ENCODE results near the gene HNRNPDL.
"Not testable (repeated sequence)": the region's sequence is repeated elsewhere in the genome, so short reads cannot be mapped to it uniquely, and the experiment has no call there.

Gene HNRNPDL

GRCh38 chr4:82401600-82401999, 28.7 kb downstream of the HNRNPDL start:
- CTCF ChIA-PET, result no interaction called here

DNA sequence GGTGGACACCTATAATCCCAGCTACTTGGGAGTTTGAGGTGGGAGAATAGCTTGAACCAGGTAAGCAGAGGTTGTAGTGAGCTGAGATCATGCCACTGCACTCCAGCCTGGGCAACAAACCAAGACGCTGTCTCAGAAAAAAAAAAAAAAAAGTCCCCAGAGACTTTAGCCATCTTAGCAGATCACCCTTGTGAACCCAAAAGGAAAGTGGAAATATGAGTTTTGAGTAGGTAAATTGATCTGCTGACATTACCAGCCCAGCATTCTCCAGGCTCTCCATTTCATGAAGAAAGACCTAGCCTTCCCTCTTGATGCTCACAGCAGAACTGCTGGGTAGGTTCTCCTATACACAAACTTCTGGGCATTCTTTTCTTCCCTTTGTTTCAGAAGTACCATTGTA, 32.0 kb downstream of the HNRNPDL start:
- no peak for DNase-seq (ENCODE audit: extremely low spot score)
- CTCF ChIA-PET, result interaction anchor here (1.0 to 1.7 kb wide), 4 partner anchors 10 to 31 kb away, joined by 3 to 6 read pairs (median 3); no protein-coding TSS in a partner anchor
- POLR2A ChIA-PET, result interaction anchor here (0.6 kb wide), 1 partner anchor 12 kb away, joined by 5 read pairs; no protein-coding TSS in a partner anchor
- no peak for TF ChIP-seq CTCF (IDR thresholded peaks at IDR 0.05; ENCODE audit: control extremely low read depth, extremely low read depth, low read depth, missing control alignments)

More at GRCh38 chr4:82401600-82401999, 28.7 kb downstream of the HNRNPDL start:
- TF ChIP-seq CTCF (IDR thresholded peaks at IDR 0.05; ENCODE audit: control extremely low read depth, extremely low read depth, low read depth, missing control alignments), result no peak
- DNase-seq (ENCODE audit: extremely low spot score), result no peak
- POLR2A ChIA-PET, result no interaction called here

- ChIA-PET CTCF (interaction anchor here (0.9 to 1.7 kb wide), 5 partner anchors 9 to 32 kb away, joined by 3 to 6 read pairs (median 3); no protein-coding TSS in a partner anchor), POLR2A (interaction anchor here (0.6 to 0.7 kb wide), 4 partner anchors 13 to 57 kb away, joined by 3 to 9 read pairs (median 4); partner anchors contain the start of gene HNRNPD)
- no peak for TF ChIP-seq CTCF (IDR thresholded peaks at IDR 0.05; ENCODE audit: control extremely low read depth, extremely low read depth, low read depth, missing control alignments)
- DNase-seq (ENCODE audit: extremely low spot score), result no peak
Observed at GRCh38 chr4:82397527-82397926, 32.7 kb downstream of the HNRNPDL start.

DNA sequence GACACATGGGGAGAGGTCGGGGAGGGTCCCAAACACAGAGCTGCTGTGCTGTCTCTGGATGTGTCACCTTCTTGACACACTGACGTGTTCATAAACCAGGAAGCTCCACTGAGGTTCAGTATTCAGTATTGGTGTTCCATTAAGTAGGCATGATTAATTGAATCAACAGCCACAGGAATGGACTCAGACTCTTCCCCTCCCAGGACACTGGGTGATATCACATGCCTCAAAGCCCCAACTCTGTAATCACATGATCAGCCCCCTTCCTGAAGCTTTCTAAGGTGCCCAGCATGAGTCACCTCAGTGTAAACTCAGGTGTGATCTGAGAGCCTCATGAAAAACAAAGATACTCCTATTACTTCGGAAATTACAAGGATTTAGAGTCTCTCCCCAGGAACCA, 35.4 kb downstream of the HNRNPDL start:
- ChIA-PET POLR2A (no interaction called here), CTCF (interaction anchor here (1.5 to 1.8 kb wide), 2 partner anchors 12 to 34 kb away, joined by 3 to 4 read pairs; no protein-coding TSS in a partner anchor)
- no peak for TF ChIP-seq CTCF (IDR thresholded peaks at IDR 0.05; ENCODE audit: control extremely low read depth, extremely low read depth, low read depth, missing control alignments)
- DNase-seq (ENCODE audit: extremely low spot score), result no peak

GRCh38 chr4:82390061-82390460, 40.2 kb downstream of the HNRNPDL start:
- CTCF ChIA-PET, result interaction anchor here (1.4 kb wide), 1 partner anchor 15 kb away, joined by 3 read pairs; no protein-coding TSS in a partner anchor
- DNase-seq (ENCODE audit: extremely low spot score); POLR2A ChIA-PET: not testable (repeated sequence)

GRCh38 chr4:82388405-82388804, 41.9 kb downstream of the HNRNPDL start:
- no peak for DNase-seq (ENCODE audit: extremely low spot score)
- ChIA-PET POLR2A (no interaction called here), CTCF (interaction anchor here (1.2 to 2.0 kb wide), 2 partner anchors 9 kb away, joined by 3 to 8 read pairs; no protein-coding TSS in a partner anchor)
- no peak for TF ChIP-seq CTCF (IDR thresholded peaks at IDR 0.05; ENCODE audit: control extremely low read depth, extremely low read depth, low read depth, missing control alignments)

DNA sequence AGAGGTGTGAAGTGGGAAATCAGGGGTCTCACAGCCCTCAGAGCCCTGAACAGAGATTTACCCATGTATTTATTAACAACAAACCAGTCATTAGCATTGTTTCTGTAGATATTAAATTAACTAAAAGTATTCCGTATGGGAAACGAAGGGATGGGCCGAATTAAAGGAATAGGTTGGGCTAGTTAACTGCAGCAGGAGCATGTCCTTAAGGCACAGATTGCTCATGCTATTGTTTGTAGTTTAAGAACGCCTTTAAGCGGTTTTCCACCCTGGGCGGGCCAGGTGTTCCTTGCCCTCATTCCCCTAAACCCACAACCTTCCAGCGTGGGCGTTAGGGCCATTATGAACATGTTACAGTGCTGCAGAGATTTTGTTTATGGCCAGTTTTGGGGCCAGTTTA, 44.0 kb downstream of the HNRNPDL start:
- CTCF ChIA-PET, result interaction anchor here (1.4 kb wide), 1 partner anchor 43 kb away, joined by 4 read pairs; no protein-coding TSS in a partner anchor
- POLR2A ChIA-PET, result interaction anchor here (1.4 kb wide), 1 partner anchor 43 kb away, joined by 6 read pairs; no protein-coding TSS in a partner anchor
- DNase-seq (ENCODE audit: extremely low spot score), result not testable (repeated sequence)

Measured in GM10248 (cell line).